ENCODE measurements around the gene SH2D2A. TPM values are rescaled to one million over a fixed set of nuclear protein-coding genes. Genes with fewer than 3 reads are reported as not detected.

SH2D2A gene
- total and polyA plus RNA-seq, 9 of the 15 experiments (the other 6 are each of a cell fraction or from before 2014, with no cell fraction given) = 0.89 to 33.6 (median 6.9) TPM

DNA sequence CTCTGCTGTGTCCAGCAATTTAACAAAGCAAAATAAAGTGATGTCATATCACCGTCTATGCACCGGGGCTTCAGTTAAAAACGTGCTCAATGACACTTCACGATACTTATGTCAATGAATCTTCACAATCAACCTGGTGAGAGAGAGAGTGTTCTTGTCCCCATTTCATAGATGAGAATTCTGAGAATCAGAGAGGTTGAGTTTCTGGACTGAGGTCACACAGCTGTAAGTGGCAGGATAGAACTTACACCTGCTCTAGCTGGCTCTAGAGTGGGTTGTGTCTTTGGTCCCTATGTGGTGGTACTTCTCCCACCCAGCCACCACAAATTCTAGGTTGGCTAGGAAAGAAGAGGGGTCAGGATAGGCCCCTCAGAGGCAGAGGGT, 49.2 kb upstream of the SH2D2A start:
- in situ Hi-C loops (cut with MboI) (no loop called here), intact Hi-C loops (cut with micrococcal nuclease) (no loop called here)
- BruUV-seq (replicated peaks) = no TSS peak
- ChIA-PET POLR2A (interaction anchor here (1.0 kb wide), 1 partner anchor 9 kb away, joined by 3 read pairs; no protein-coding TSS in a partner anchor), CTCF (ENCODE audit: low intra/inter-chr PET ratio) (no interaction called here)
- H3K27me3 ChIP-seq (ENCODE audit: control insufficient read depth in 2 of 2, insufficient read depth in 2 of 2, low read length in 2 of 2) = no peaks in the 10 kb centered on the region
- H3K36me3 ChIP-seq (ENCODE audit: control insufficient read depth, insufficient read depth, low read length) = peaks cover 4% of the 10 kb centered on the region; the same call in 2 of the 3 replicates
- no peak overlapping the region for H2AFZ ChIP-seq (ENCODE audit: low read depth, low read length)
- H3K9ac ChIP-seq (ENCODE audit: insufficient read depth in 1 of 2, low read depth in 2 of 2, low read length in 2 of 2) = peak overlapping the region; percentile 10 to 66; a peak in 1 of 4 replicates
- peaks cover 41% of the 10 kb centered on the region; the same call in 2 of the 3 replicates for H3K79me2 ChIP-seq (ENCODE audit: control insufficient read depth, insufficient read depth, low read length)
- H4K20me1 ChIP-seq (replicated peaks; ENCODE audit: control insufficient read depth, insufficient read depth, low read length) = no peaks in the 10 kb centered on the region
- H3K9me3 ChIP-seq (replicated peaks; ENCODE audit: control insufficient read depth, insufficient read depth, low read depth, low read length) = no peaks in the 10 kb centered on the region
- peaks cover 4% of the 10 kb centered on the region for H3K9me1 ChIP-seq (ENCODE audit: control insufficient read depth, insufficient read depth, low read length)
- FAIRE-seq (no peak), DNase-seq (ENCODE audit: extremely low read depth in 1 of 4, low spot score in 3 of 4) (no peak), ATAC-seq (no peak)
- peak overlapping the region; percentile 31; the same call in 1 of the 3 replicates for H3K27ac ChIP-seq (ENCODE audit: extremely low read depth, low read depth, low read length)
- H3K4me3 ChIP-seq = no peak overlapping the region
- whole genome bisulfite sequencing (ENCODE audit: insufficient coverage, low coverage, missing lambda C conversion rate) = 49% methylated on average over 4 of the region's 4 CpGs
- peaks cover 83% of the 10 kb centered on the region in 2 experiments for H3K4me1 ChIP-seq (replicated peaks in 1 of 2; ENCODE audit: control insufficient read depth in 2 of 2, insufficient read depth in 2 of 2, low read length in 2 of 2)
- H3K4me2 ChIP-seq (ENCODE audit: insufficient read depth, low read length) = peak overlapping the region; percentile 36; the same call in 1 of the 2 replicates
- TF ChIP-seq NRF1 (conservative IDR thresholded peaks at IDR 0.05 in 1 of 2, IDR thresholded peaks at IDR 0.05 in 1 of 2) = no peak
- TF ChIP-seq BCOR (IDR thresholded peaks at IDR 0.05) = peak; percentile 98
- TF ChIP-seq ZNF436 (CRISPR knock-in tag; IDR thresholded peaks at IDR 0.05) = no peak
- TF ChIP-seq ESRRA (IDR thresholded peaks at IDR 0.05; ENCODE audit: borderline replicate concordance, low read depth) = peak; percentile 24; the same call in 1 of the 2 replicates
- no peak for TF ChIP-seq PURB (CRISPR knock-in tag; IDR thresholded peaks at IDR 0.05; ENCODE audit: low read depth)
- TF ChIP-seq RBM22 (IDR thresholded peaks at IDR 0.05; ENCODE audit: low read depth, low read length, poor library complexity, severe bottlenecking) = no peak
- peak; percentile 16 to 82; a peak in 3 of 4 replicates for TF ChIP-seq RCOR1 (IDR thresholded peaks at IDR 0.05; ENCODE audit: borderline replicate concordance in 1 of 2, low read depth in 2 of 2, low read length in 2 of 2)
- no peak for TF ChIP-seq RAD21 (CRISPR knock-in tag; conservative IDR thresholded peaks at IDR 0.05 in 1 of 2, IDR thresholded peaks at IDR 0.05 in 1 of 2)
- TF ChIP-seq ZNF583 (CRISPR knock-in tag; IDR thresholded peaks at IDR 0.05) = no peak
- TF ChIP-seq NCOA4 (IDR thresholded peaks at IDR 0.05; ENCODE audit: partially characterized antibody) = no peak
- TF ChIP-seq HIVEP1 (CRISPR knock-in tag; IDR thresholded peaks at IDR 0.05) = no peak
- no peak for TF ChIP-seq TOE1 (IDR thresholded peaks at IDR 0.05; ENCODE audit: borderline replicate concordance)
- no peak for TF ChIP-seq TOE1 (CRISPR knock-in tag; IDR thresholded peaks at IDR 0.05; ENCODE audit: borderline replicate concordance, low read depth)
- TF ChIP-seq, protein P1, sequence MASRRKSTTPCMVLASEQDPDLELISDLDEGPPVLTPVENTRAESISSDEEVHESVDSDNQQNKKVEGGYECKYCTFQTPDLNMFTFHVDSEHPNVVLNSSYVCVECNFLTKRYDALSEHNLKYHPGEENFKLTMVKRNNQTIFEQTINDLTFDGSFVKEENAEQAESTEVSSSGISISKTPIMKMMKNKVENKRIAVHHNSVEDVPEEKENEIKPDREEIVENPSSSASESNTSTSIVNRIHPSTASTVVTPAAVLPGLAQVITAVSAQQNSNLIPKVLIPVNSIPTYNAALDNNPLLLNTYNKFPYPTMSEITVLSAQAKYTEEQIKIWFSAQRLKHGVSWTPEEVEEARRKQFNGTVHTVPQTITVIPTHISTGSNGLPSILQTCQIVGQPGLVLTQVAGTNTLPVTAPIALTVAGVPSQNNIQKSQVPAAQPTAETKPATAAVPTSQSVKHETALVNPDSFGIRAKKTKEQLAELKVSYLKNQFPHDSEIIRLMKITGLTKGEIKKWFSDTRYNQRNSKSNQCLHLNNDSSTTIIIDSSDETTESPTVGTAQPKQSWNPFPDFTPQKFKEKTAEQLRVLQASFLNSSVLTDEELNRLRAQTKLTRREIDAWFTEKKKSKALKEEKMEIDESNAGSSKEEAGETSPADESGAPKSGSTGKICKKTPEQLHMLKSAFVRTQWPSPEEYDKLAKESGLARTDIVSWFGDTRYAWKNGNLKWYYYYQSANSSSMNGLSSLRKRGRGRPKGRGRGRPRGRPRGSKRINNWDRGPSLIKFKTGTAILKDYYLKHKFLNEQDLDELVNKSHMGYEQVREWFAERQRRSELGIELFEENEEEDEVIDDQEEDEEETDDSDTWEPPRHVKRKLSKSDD (conservative IDR thresholded peaks at IDR 0.05; ENCODE audit: low read length) = no peak
- no peak for TF ChIP-seq ETV6 (IDR thresholded peaks at IDR 0.05; ENCODE audit: borderline replicate concordance in 1 of 2, low read depth in 2 of 2, low read length in 1 of 2)
- no peak for TF ChIP-seq ETV6 (CRISPR knock-in tag; IDR thresholded peaks at IDR 0.05; ENCODE audit: borderline replicate concordance)
- peak; percentile 70; the same call in 1 of the 2 replicates for TF ChIP-seq CBX1 (IDR thresholded peaks at IDR 0.05; ENCODE audit: low read depth)
- TF ChIP-seq KDM1A (IDR thresholded peaks at IDR 0.05) = peak; percentile 83 to 94
- 0 out of 3 replicates have a peak, but pooled peaks of 1 of the 2 experiments have one; percentile 50 for TF ChIP-seq CBX3 (IDR thresholded peaks at IDR 0.05; ENCODE audit: borderline replicate concordance in 1 of 2, low read length in 2 of 2)
- TF ChIP-seq, protein P2, sequence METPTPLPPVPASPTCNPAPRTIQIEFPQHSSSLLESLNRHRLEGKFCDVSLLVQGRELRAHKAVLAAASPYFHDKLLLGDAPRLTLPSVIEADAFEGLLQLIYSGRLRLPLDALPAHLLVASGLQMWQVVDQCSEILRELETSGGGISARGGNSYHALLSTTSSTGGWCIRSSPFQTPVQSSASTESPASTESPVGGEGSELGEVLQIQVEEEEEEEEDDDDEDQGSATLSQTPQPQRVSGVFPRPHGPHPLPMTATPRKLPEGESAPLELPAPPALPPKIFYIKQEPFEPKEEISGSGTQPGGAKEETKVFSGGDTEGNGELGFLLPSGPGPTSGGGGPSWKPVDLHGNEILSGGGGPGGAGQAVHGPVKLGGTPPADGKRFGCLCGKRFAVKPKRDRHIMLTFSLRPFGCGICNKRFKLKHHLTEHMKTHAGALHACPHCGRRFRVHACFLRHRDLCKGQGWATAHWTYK (CRISPR knock-in tag; IDR thresholded peaks at IDR 0.05) = no peak
- TF ChIP-seq PHF20 (IDR thresholded peaks at IDR 0.05; ENCODE audit: partially characterized antibody) = peak; percentile 47

Measured in K562 (cell line).